ENCODE results near the gene CCDC122.
"Not testable (repeated sequence)": the region's sequence is repeated elsewhere in the genome, so short reads cannot be mapped to it uniquely, and the experiment has no call there.

DNA sequence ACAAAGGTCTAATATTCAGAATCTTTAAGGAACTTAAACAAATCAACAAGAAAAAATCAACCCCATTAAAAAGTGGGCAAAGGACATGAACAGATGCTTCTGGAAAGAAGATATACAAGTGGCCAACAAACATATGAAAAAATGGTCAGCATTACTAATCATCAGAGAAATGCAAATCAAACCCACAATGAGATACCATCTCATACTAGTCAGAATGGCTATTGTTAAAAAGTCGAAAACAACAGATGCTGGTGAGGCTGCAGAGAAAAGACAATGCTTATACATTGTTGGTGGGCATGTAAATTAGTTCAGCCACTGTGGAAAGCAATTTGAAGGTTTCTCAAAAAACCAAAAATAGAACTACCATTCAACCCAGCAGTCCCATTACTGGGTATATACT, 54.9 kb downstream of the CCDC122 start:
- not testable (repeated sequence) for TF ChIP-seq EZH2 (IDR thresholded peaks at IDR 0.05); POLR2AphosphoS5 (IDR thresholded peaks at IDR 0.05; ENCODE audit: borderline replicate concordance, low read depth, low read length); FOXP2 (optimal IDR thresholded peaks at IDR 0.05; ENCODE audit: control extremely low read depth, extremely low read length, insufficient read depth)
